HCT116 (cell line): Measurements from ENCODE around the gene TLCD5. TPM values are rescaled to one million over a fixed set of nuclear protein-coding genes. Genes with fewer than 3 reads are reported as not detected.

Experiments
- ATAC-seq: fragments of 200-7000 bp; cut with Tn5 transposase; 2 replicates; pipeline ENCODE4 v1.9.1; 2020; ENCODE audit warnings: mild to moderate bottlenecking, moderate library complexity
- BruUV-seq: library from RNA; stranded (reverse); fragments of 400-500 nt; replicated peaks from 2 replicates; lab custom pipeline; 2021; lab: Mats Ljungman, UMichigan
- CTCF ChIA-PET: fragments of 300-600 bp; sonication (Branson Sonifier 250); formaldehyde crosslinking; loops from one replicate; lab custom pipeline; 2021; ENCODE audit warnings: antibody characterized with exemption; lab: Charles Lee
- POLR2A ChIA-PET: fragments of 300-600, 350-600 bp; sonication (Branson Sonifier 250); formaldehyde crosslinking; loops from one replicate; lab custom pipeline; 2021; ENCODE audit warnings: antibody characterized with exemption; lab: Charles Lee
- RAD21 ChIA-PET, 2 experiments: fragments of 300-600 bp; sonication (Branson Sonifier 250); formaldehyde crosslinking; loops; one replicate each; lab custom pipeline; 2023; ENCODE audit warnings: low total read pairs in 2 of 2; ENCODE audit not compliant: uncharacterized antibody in 2 of 2, unreplicated experiment in 2 of 2, low non-redundant PET in 1 of 2; lab: Charles Lee
- DNase-seq: peaks from one replicate; pipeline ENCODE4 v3.0.0-alpha.2; 2010; ENCODE audit warnings: low read depth, low spot score
- H2AFZ ChIP-seq: fragments of 200-600 bp; shearing (Covaris generic), sonication (generic); 2 replicates; pipeline ENCODE4 v1.6.1; 2017; ENCODE audit warnings: low read depth, mixed run types, mixed read lengths, antibody characterized with exemption, low read length; ENCODE audit not compliant: poor library complexity, severe bottlenecking
- H3K27ac ChIP-seq: 2 replicates; pipeline ENCODE4 v1.5.1; 2012; ENCODE audit warnings: low read depth, low read length
- H3K27me3 ChIP-seq: fragments of 200-600 bp; sonication (generic); 2 replicates; pipeline ENCODE4 v1.6.1; 2016; ENCODE audit warnings: mixed run types, low read length, mixed read lengths; ENCODE audit not compliant: insufficient read depth
- H3K36me3 ChIP-seq, 2 experiments: fragments of 200-500 bp in 1 of 2; fragments of 200-600 bp in 1 of 2; sonication (Bioruptor generic) in 1 of 2; sonication (generic) in 1 of 2; 2 replicates each; pipeline versions ENCODE4 v1.5.1 to v1.6.1; 2014 to 2016; ENCODE audit warnings: low read length in 2 of 2, inconsistent platforms in 1 of 2, mixed read lengths in 1 of 2, mixed run types in 1 of 2; ENCODE audit not compliant: insufficient read depth in 2 of 2, control insufficient read depth in 1 of 2
- H3K4me1 ChIP-seq, 2 experiments: fragments of 200-600 bp in 1 of 2; sonication (generic) in 1 of 2; 2 replicates each; pipeline versions ENCODE4 v1.5.1 to v1.6.1; 2012 to 2017; ENCODE audit warnings: low read length in 2 of 2, inconsistent platforms in 1 of 2, mild to moderate bottlenecking in 1 of 2, mixed read lengths in 1 of 2, mixed run types in 1 of 2, moderate library complexity in 1 of 2; ENCODE audit not compliant: insufficient read depth in 2 of 2, control insufficient read depth in 1 of 2
- H3K4me2 ChIP-seq: fragments of 200-600 bp; sonication (generic); 2 replicates; pipeline ENCODE4 v1.6.1; 2017; ENCODE audit warnings: mixed run types, low read length, mixed read lengths
- H3K4me3 ChIP-seq, 2 experiments: fragments of 200-600 bp in 1 of 2; sonication (generic) in 1 of 2; replicated peaks in 1 of 2; 2 replicates each; pipeline ENCODE4 v1.5.1; 2011 to 2016; ENCODE audit warnings: low read length in 2 of 2, control low read depth in 1 of 2, low read depth in 1 of 2, mild to moderate bottlenecking in 1 of 2, mixed read lengths in 1 of 2, mixed run types in 1 of 2
- H3K79me2 ChIP-seq: fragments of 200-600 bp; sonication (generic); 2 replicates; pipeline ENCODE4 v1.6.1; 2017; ENCODE audit warnings: mild to moderate bottlenecking, mixed run types, low read length, moderate library complexity, mixed read lengths; ENCODE audit not compliant: insufficient read depth
- H3K9ac ChIP-seq: fragments of 200-600 bp; sonication (generic); 2 replicates; pipeline ENCODE4 v1.6.1; 2016; ENCODE audit warnings: low read length, mixed read lengths
- H3K9me2 ChIP-seq: fragments of 200-600 bp; sonication (generic), shearing (Covaris generic); 2 replicates; pipeline ENCODE4 v1.6.1; 2017; ENCODE audit warnings: mixed run types, mild to moderate bottlenecking, moderate library complexity; ENCODE audit not compliant: insufficient read depth
- H3K9me3 ChIP-seq, 2 experiments: fragments of 200-500 bp in 1 of 2; fragments of 200-600 bp in 1 of 2; sonication (Bioruptor generic) in 1 of 2; sonication (generic) in 1 of 2; 2 replicates each; pipeline ENCODE4 v1.6.1; 2014 to 2017; ENCODE audit warnings: low read length in 2 of 2, mixed read lengths in 2 of 2, inconsistent platforms in 1 of 2, low read depth in 1 of 2, mild to moderate bottlenecking in 1 of 2, mixed run types in 1 of 2, moderate library complexity in 1 of 2; ENCODE audit not compliant: control insufficient read depth in 1 of 2, insufficient read depth in 1 of 2
- H4K20me1 ChIP-seq: fragments of 200-600 bp; sonication (generic), shearing (Covaris generic); 2 replicates; pipeline ENCODE4 v1.6.1; 2017; ENCODE audit warnings: mixed run types, mild to moderate bottlenecking, moderate library complexity; ENCODE audit not compliant: insufficient read depth
- CBX3 ChIP-seq: IDR thresholded peaks from 2 replicates; pipeline ENCODE4 v1.6.1; 2012; ENCODE audit warnings: low read depth
- CEBPB ChIP-seq: IDR thresholded peaks from 2 replicates; pipeline ENCODE4 v1.6.1; 2012; ENCODE audit warnings: low read depth
- EGR1 ChIP-seq: IDR thresholded peaks from 2 replicates; pipeline ENCODE4 v1.6.1; 2012; ENCODE audit warnings: low read depth
- ELF1 ChIP-seq: IDR thresholded peaks from 2 replicates; pipeline ENCODE4 v1.6.1; 2012; ENCODE audit warnings: low read depth, borderline replicate concordance
- FOSL1 ChIP-seq: IDR thresholded peaks from 2 replicates; pipeline ENCODE4 v1.6.1; 2012; ENCODE audit warnings: low read depth
- JUND ChIP-seq: IDR thresholded peaks from 2 replicates; pipeline ENCODE4 v1.6.1; 2012
- POLR2A ChIP-seq: IDR thresholded peaks from 2 replicates; pipeline ENCODE4 v1.7.0; 2011; ENCODE audit warnings: borderline replicate concordance; ENCODE audit not compliant: insufficient read depth, insufficient read length; ENCODE audit errors: extremely low read depth
- REST ChIP-seq: IDR thresholded peaks from 2 replicates; pipeline ENCODE4 v1.6.1; 2012; ENCODE audit warnings: low read depth
- SIN3A ChIP-seq: IDR thresholded peaks from 2 replicates; pipeline ENCODE4 v1.6.1; 2012; ENCODE audit warnings: low read depth
- SP1 ChIP-seq: IDR thresholded peaks from 2 replicates; pipeline ENCODE4 v1.6.1; 2012; ENCODE audit warnings: low read depth
- TCF7L2 ChIP-seq: IDR thresholded peaks from 2 replicates; pipeline ENCODE4 v1.7.0; 2011; ENCODE audit warnings: borderline replicate concordance, inconsistent platforms; ENCODE audit not compliant: insufficient read depth, insufficient read length; ENCODE audit errors: extremely low read depth
- intact Hi-C: fragments of 100-400 bp; cut with micrococcal nuclease; formaldehyde crosslinking; loops from 2 replicates; pipeline ENCODE4 v1.10.0; 2022
- total RNA-seq: library from RNA; stranded (reverse); gene quantifications from one replicate; pipeline ENCODE4 v1.2.1, GENCODE V29; 2021; ENCODE audit not compliant: unreplicated experiment
- TF ChIP-seq, protein P1 (sequence below), 3 experiments: fragments of 200-600 bp in 1 of 3; sonication (generic) in 1 of 3; IDR thresholded peaks in 2 of 3; conservative IDR thresholded peaks in 1 of 3; 2 replicates each; pipeline ENCODE4 v1.5.1; 2012 to 2017; ENCODE audit warnings: low read depth in 2 of 3, low read length in 2 of 3, antibody characterized with exemption in 1 of 3, borderline replicate concordance in 1 of 3, control low read depth in 1 of 3, mild to moderate bottlenecking in 1 of 3, mixed read lengths in 1 of 3, mixed run types in 1 of 3, moderate library complexity in 1 of 3; ENCODE audit not compliant: insufficient read depth in 1 of 3
- TF ChIP-seq, protein P2 (sequence below): IDR thresholded peaks from 2 replicates; pipeline ENCODE4 v1.6.1; 2011; ENCODE audit warnings: mild to moderate bottlenecking, low read length, moderate library complexity; ENCODE audit not compliant: insufficient replicate concordance; ENCODE audit errors: extremely low read depth
- TF ChIP-seq, protein P3 (sequence below): IDR thresholded peaks from 2 replicates; pipeline ENCODE4 v1.6.1; 2012

The TLCD5 gene
- total RNA-seq, 1 experiment from 2014 or later: 9.1 TPM

DNA sequence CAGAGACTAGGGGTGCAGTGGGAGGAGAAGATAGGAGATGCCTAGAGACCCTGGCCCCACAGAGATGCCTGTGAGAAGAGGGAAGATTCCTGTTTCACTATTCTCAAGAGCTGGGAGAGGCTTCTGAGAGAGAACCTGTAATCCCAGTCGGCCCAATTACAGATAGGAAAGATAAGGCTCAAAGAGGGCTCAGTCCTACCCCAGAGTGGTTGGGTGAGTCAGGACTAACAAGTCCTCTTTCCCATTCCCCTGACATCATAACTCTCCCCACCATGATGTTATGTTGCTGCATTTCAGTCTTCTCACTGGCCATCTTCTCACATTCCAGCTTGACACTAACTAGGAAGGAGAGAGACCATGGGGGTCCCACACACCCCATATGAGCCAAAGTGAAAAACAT lies 29.0 kb downstream of the TLCD5 start:
- Histone ChIP-seq H3K79me2 (peaks cover 90% of the 10 kb centered on the region), H4K20me1 (0 out of 2 replicates have a peak, but pooled peaks cover 4% of the 10 kb centered on the region), H3K9me2 (no peaks in the 10 kb centered on the region), H3K4me3 (no peak overlapping the region), H3K9ac (no peak overlapping the region), H3K9me3 (no peaks in the 10 kb centered on the region), H2AFZ (no peak overlapping the region), H3K27ac (no peak overlapping the region), H3K27me3 (no peaks in the 10 kb centered on the region), H3K36me3 (no peaks in the 10 kb centered on the region; a peak in 1 of 4 replicates), H3K4me2 (peak overlapping the region; percentile 31; the same call in 1 of the 2 replicates), H3K4me1 (peaks cover 34 to 50% of the 10 kb centered on the region in 2 experiments)
- TF ChIP-seq ELF1 (no peak), CBX3 (no peak), TCF7L2 (no peak), SIN3A (no peak), POLR2A (no peak), REST (no peak), FOSL1 (no peak), EGR1 (no peak), SP1 (no peak), CEBPB (no peak), JUND (no peak)
- TF ChIP-seq, protein P1, sequence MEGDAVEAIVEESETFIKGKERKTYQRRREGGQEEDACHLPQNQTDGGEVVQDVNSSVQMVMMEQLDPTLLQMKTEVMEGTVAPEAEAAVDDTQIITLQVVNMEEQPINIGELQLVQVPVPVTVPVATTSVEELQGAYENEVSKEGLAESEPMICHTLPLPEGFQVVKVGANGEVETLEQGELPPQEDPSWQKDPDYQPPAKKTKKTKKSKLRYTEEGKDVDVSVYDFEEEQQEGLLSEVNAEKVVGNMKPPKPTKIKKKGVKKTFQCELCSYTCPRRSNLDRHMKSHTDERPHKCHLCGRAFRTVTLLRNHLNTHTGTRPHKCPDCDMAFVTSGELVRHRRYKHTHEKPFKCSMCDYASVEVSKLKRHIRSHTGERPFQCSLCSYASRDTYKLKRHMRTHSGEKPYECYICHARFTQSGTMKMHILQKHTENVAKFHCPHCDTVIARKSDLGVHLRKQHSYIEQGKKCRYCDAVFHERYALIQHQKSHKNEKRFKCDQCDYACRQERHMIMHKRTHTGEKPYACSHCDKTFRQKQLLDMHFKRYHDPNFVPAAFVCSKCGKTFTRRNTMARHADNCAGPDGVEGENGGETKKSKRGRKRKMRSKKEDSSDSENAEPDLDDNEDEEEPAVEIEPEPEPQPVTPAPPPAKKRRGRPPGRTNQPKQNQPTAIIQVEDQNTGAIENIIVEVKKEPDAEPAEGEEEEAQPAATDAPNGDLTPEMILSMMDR (IDR thresholded peaks at IDR 0.05 in 2 of 3, conservative IDR thresholded peaks at IDR 0.05 in 1 of 3; ENCODE audit: borderline replicate concordance in 1 of 3, insufficient read depth in 1 of 3, low read depth in 2 of 3, low read length in 2 of 3): no peak
- TF ChIP-seq, protein P2, sequence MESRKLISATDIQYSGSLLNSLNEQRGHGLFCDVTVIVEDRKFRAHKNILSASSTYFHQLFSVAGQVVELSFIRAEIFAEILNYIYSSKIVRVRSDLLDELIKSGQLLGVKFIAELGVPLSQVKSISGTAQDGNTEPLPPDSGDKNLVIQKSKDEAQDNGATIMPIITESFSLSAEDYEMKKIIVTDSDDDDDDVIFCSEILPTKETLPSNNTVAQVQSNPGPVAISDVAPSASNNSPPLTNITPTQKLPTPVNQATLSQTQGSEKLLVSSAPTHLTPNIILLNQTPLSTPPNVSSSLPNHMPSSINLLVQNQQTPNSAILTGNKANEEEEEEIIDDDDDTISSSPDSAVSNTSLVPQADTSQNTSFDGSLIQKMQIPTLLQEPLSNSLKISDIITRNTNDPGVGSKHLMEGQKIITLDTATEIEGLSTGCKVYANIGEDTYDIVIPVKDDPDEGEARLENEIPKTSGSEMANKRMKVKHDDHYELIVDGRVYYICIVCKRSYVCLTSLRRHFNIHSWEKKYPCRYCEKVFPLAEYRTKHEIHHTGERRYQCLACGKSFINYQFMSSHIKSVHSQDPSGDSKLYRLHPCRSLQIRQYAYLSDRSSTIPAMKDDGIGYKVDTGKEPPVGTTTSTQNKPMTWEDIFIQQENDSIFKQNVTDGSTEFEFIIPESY: no peak
- TF ChIP-seq, protein P3, sequence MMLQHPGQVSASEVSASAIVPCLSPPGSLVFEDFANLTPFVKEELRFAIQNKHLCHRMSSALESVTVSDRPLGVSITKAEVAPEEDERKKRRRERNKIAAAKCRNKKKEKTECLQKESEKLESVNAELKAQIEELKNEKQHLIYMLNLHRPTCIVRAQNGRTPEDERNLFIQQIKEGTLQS: no peak
- intact Hi-C loops: no loop called here
- no TSS peak for BruUV-seq
- ChIA-PET POLR2A (no interaction called here), RAD21 (no interaction called here), CTCF (no interaction called here)
- ATAC-seq (no peak; the same call in 1 of the 2 replicates), DNase-seq (no peak)
